ENCODE data around the gene TNFSF13.

TNFSF13 gene

GRCh38 chr17:7553356-7553755, 5.2 kb upstream of the TNFSF13 start:
- DNase-seq = no peak

GRCh38 chr17:7555320-7555948, 3.1 kb upstream of the TNFSF13 start:
- no peak for DNase-seq

- DNase-seq = no peak
Measured at GRCh38 chr17:7556627-7557026, 1.9 kb upstream of the TNFSF13 start.

GRCh38 chr17:7557147-7557764, 1.3 kb upstream of the TNFSF13 start:
- DNase-seq = no peak

GRCh38 chr17:7557775-7558543, 591 bp upstream of the TNFSF13 start:
- peak; percentile 89 for DNase-seq

- DNase-seq = no peak
Measured at GRCh38 chr17:7559320-7560171, 996 bp downstream of the TNFSF13 start.

GRCh38 chr17:7560172-7561027, 1.9 kb downstream of the TNFSF13 start:
- peak; percentile 72 for DNase-seq

GRCh38 chr17:7561028-7561575, 2.6 kb downstream of the TNFSF13 start:
- DNase-seq = peak; percentile 94

GRCh38 chr17:7561589-7562207, 3.1 kb downstream of the TNFSF13 start, which contains the start of gene SENP3:
Gene SENP3, plus strand, starts transcription at chr17:7561919. Its CDS starts 1,158 bp downstream, at chr17:7563077.
- DNase-seq = peak; percentile 93

- DNase-seq = no peak
Measured at GRCh38 chr17:7562208-7562605, 3.7 kb downstream of the TNFSF13 start.

GRCh38 chr17:7563115-7563869, 4.7 kb downstream of the TNFSF13 start:
- DNase-seq = no peak

GRCh38 chr17:7569571-7569970, 11.0 kb downstream of the TNFSF13 start:
- DNase-seq = no peak

- DNase-seq = no peak
Measured at GRCh38 chr17:7570351-7570750, 11.8 kb downstream of the TNFSF13 start.

- no peak for DNase-seq
Measured at GRCh38 chr17:7572338-7572587, 13.7 kb downstream of the TNFSF13 start.

- peak; percentile 100 for DNase-seq
Measured at GRCh38 chr17:7572588-7573323, 14.2 kb downstream of the TNFSF13 start.

- DNase-seq = peak; percentile 94
Measured at GRCh38 chr17:7573324-7574080, 15.0 kb downstream of the TNFSF13 start.

- no peak for DNase-seq
Measured at GRCh38 chr17:7574176-7574953, 15.8 kb downstream of the TNFSF13 start.

GRCh38 chr17:7575481-7575883, 16.9 kb downstream of the TNFSF13 start:
- no peak for DNase-seq
